H1 (cell line): ENCODE data around the gene ARHGEF26. TPM values are rescaled to one million over a fixed set of nuclear protein-coding genes. Genes with fewer than 3 reads are reported as not detected.

ENCODE experiments used
- CTCF ChIA-PET: fragments of 300-600 bp; sonication (Branson Sonifier 250); formaldehyde crosslinking; loops from one replicate; lab custom pipeline; 2021; ENCODE audit not compliant: partially characterized antibody; lab: Charles Lee
- POLR2A ChIA-PET: fragments of 300-600 bp; sonication (Branson Sonifier 250); formaldehyde crosslinking; loops from one replicate; lab custom pipeline; 2021; ENCODE audit warnings: inconsistent platforms; ENCODE audit not compliant: partially characterized antibody; lab: Charles Lee
- DNase-seq, 2 experiments: peaks; one replicate each; pipeline versions ENCODE4 v3.0.0 to v3.0.0-alpha.2; 2010 to 2022; ENCODE audit warnings: low spot score in 2 of 2, low read depth in 1 of 2, mixed read lengths in 1 of 2
- FAIRE-seq: peaks from 2 replicates; lab custom pipeline; 2011; peaks lifted over from hg19 to GRCh38; lab: Jason Lieb, UNC
- H2AFZ ChIP-seq: 2 replicates; pipeline ENCODE4 v1.8.1; 2012; ENCODE audit warnings: low read length, inconsistent platforms
- H2AK5ac ChIP-seq: 2 replicates; pipeline ENCODE4 v1.6.1; 2013; ENCODE audit warnings: low read depth, low read length
- H2BK120ac ChIP-seq: replicated peaks from 2 replicates; pipeline ENCODE3; 2013; ENCODE audit warnings: low read depth, low read length, inconsistent platforms
- H2BK12ac ChIP-seq: 2 replicates; pipeline ENCODE4 v1.6.1; 2013; ENCODE audit warnings: low read depth, low read length
- H2BK15ac ChIP-seq: 2 replicates; pipeline ENCODE4 v1.6.1; 2013; ENCODE audit warnings: low read length
- H2BK20ac ChIP-seq: 2 replicates; pipeline ENCODE4 v1.6.1; 2013; ENCODE audit warnings: low read length
- H2BK5ac ChIP-seq: 2 replicates; pipeline ENCODE4 v1.6.1; 2013; ENCODE audit warnings: low read depth, low read length
- H3K14ac ChIP-seq: 2 replicates; pipeline ENCODE4 v1.6.1; 2013; ENCODE audit warnings: inconsistent platforms; ENCODE audit not compliant: insufficient read length
- H3K18ac ChIP-seq: 2 replicates; pipeline ENCODE4 v1.6.1; 2013; ENCODE audit warnings: low read length; ENCODE audit errors: extremely low read depth
- H3K23ac ChIP-seq: 2 replicates; pipeline ENCODE4 v1.6.1; 2013; ENCODE audit warnings: inconsistent platforms; ENCODE audit not compliant: insufficient read length
- H3K23me2 ChIP-seq: 2 replicates; pipeline ENCODE4 v1.6.1; 2013; ENCODE audit warnings: low read depth, low read length
- H3K27ac ChIP-seq: 2 replicates; pipeline ENCODE4 v1.6.1; 2011; ENCODE audit warnings: low read depth, low read length, inconsistent platforms
- H3K27me3 ChIP-seq, 4 experiments: replicated peaks in 1 of 4; 1 replicate in 1 of 4; 2 replicates in 3 of 4; pipeline versions ENCODE4 v1.6.1 to v1.8.1; 2011 to 2013; ENCODE audit warnings: low read length in 3 of 4, mild to moderate bottlenecking in 3 of 4, inconsistent platforms in 2 of 4, mixed read lengths in 2 of 4, moderate library complexity in 1 of 4; ENCODE audit not compliant: control insufficient read depth in 3 of 4, insufficient read depth in 3 of 4; ENCODE audit errors: extremely low read depth in 1 of 4
- H3K36me3 ChIP-seq, 4 experiments: 2 replicates each; pipeline versions ENCODE4 v1.6.1 to v1.8.1; 2011 to 2013; ENCODE audit warnings: mild to moderate bottlenecking in 4 of 4, low read length in 3 of 4, moderate library complexity in 2 of 4, control low read depth in 1 of 4, inconsistent platforms in 1 of 4; ENCODE audit not compliant: insufficient read depth in 4 of 4, control insufficient read depth in 2 of 4
- H3K4ac ChIP-seq: replicated peaks from 2 replicates; pipeline ENCODE3; 2013; ENCODE audit warnings: low read length, low read depth, mixed read lengths, inconsistent platforms; ENCODE audit not compliant: insufficient read length
- H3K4me1 ChIP-seq, 4 experiments: replicated peaks in 1 of 4; 1 replicate in 1 of 4; 2 replicates in 3 of 4; pipeline versions ENCODE4 v1.6.1 to v1.8.1; 2011 to 2013; ENCODE audit warnings: low read length in 3 of 4, inconsistent platforms in 2 of 4, mixed read lengths in 1 of 4; ENCODE audit not compliant: insufficient read depth in 4 of 4, control insufficient read depth in 3 of 4
- H3K4me2 ChIP-seq, 2 experiments: 2 replicates each; pipeline versions ENCODE4 v1.6.1 to v1.8.1; 2011 to 2013; ENCODE audit warnings: low read depth in 2 of 2, low read length in 2 of 2, control low read depth in 1 of 2, inconsistent platforms in 1 of 2, mild to moderate bottlenecking in 1 of 2; ENCODE audit not compliant: insufficient read depth in 1 of 2
- H3K4me3 ChIP-seq, 4 experiments: fragments of 200-600, 300-600 bp in 1 of 4; sonication (generic), shearing (Covaris generic), sonication (Bioruptor Twin) in 1 of 4; 2 replicates each; pipeline versions ENCODE4 v1.5.1 to v1.8.1; 2011 to 2016; ENCODE audit warnings: low read length in 4 of 4, low read depth in 3 of 4, control low read depth in 2 of 4, inconsistent platforms in 2 of 4, mild to moderate bottlenecking in 2 of 4, mixed read lengths in 1 of 4, moderate library complexity in 1 of 4; ENCODE audit not compliant: insufficient read depth in 2 of 4; ENCODE audit errors: extremely low read depth in 1 of 4
- H3K56ac ChIP-seq: replicated peaks from 2 replicates; pipeline ENCODE3; 2013; ENCODE audit warnings: low read depth, mild to moderate bottlenecking, mixed read lengths, low read length, inconsistent platforms; ENCODE audit not compliant: insufficient read length
- H3K79me1 ChIP-seq: 2 replicates; pipeline ENCODE4 v1.6.1; 2013; ENCODE audit warnings: low read depth, low read length, control low read depth
- H3K79me2 ChIP-seq, 2 experiments: 2 replicates each; pipeline versions ENCODE4 v1.6.1 to v1.8.1; 2012 to 2013; ENCODE audit warnings: low read length in 2 of 2, mild to moderate bottlenecking in 2 of 2, inconsistent platforms in 1 of 2; ENCODE audit not compliant: insufficient read depth in 2 of 2, control insufficient read depth in 1 of 2
- H3K9ac ChIP-seq, 4 experiments: replicated peaks in 1 of 4; 1 replicate in 1 of 4; 2 replicates in 3 of 4; pipeline versions ENCODE4 v1.6.1 to v1.8.1; 2011 to 2013; ENCODE audit warnings: low read depth in 3 of 4, low read length in 3 of 4, control low read depth in 2 of 4, mild to moderate bottlenecking in 2 of 4, moderate library complexity in 2 of 4, inconsistent platforms in 1 of 4; ENCODE audit errors: extremely low read depth in 1 of 4
- H3K9me3 ChIP-seq, 2 experiments: 2 replicates each; pipeline versions ENCODE4 v1.6.1 to v1.8.1; 2012 to 2013; ENCODE audit warnings: mild to moderate bottlenecking in 2 of 2, moderate library complexity in 2 of 2, control low read depth in 1 of 2, inconsistent platforms in 1 of 2, low read depth in 1 of 2, low read length in 1 of 2, mixed read lengths in 1 of 2; ENCODE audit not compliant: insufficient read depth in 2 of 2
- H4K20me1 ChIP-seq, 2 experiments: replicated peaks in 1 of 2; 2 replicates each; pipeline versions ENCODE3 to v1.8.1; 2011 to 2013; ENCODE audit warnings: inconsistent platforms in 2 of 2, low read length in 2 of 2, mild to moderate bottlenecking in 1 of 2; ENCODE audit not compliant: insufficient read depth in 2 of 2, control insufficient read depth in 1 of 2
- H4K5ac ChIP-seq: 2 replicates; pipeline ENCODE4 v1.6.1; 2013; ENCODE audit warnings: low read length, low read depth, mixed read lengths, inconsistent platforms; ENCODE audit not compliant: insufficient read length
- H4K8ac ChIP-seq: 2 replicates; pipeline ENCODE4 v1.8.0; 2013; ENCODE audit warnings: mild to moderate bottlenecking, moderate library complexity, low read length, inconsistent platforms; ENCODE audit not compliant: insufficient read depth; ENCODE audit errors: extremely low read depth
- H4K91ac ChIP-seq: replicated peaks from 2 replicates; pipeline ENCODE3; 2013; ENCODE audit warnings: low read length, mixed read lengths, inconsistent platforms; ENCODE audit not compliant: insufficient read length
- ASH2L ChIP-seq: fragments of 200-600, 300-600 bp; sonication (generic); IDR thresholded peaks from one replicate; pipeline ENCODE4 v1.7.1; 2017; ENCODE audit warnings: low read length
- BACH1 ChIP-seq: IDR thresholded peaks from 2 replicates; pipeline ENCODE4 v1.6.1; 2012; ENCODE audit warnings: low read length, improper control_type of control experiment
- CEBPB ChIP-seq: IDR thresholded peaks from 2 replicates; pipeline ENCODE4 v1.6.1; 2012; ENCODE audit warnings: low read depth, low read length
- CHD1 ChIP-seq: IDR thresholded peaks from 2 replicates; pipeline ENCODE4 v1.6.1; 2012; ENCODE audit warnings: low read depth, low read length, improper control_type of control experiment
- CTBP2 ChIP-seq: IDR thresholded peaks from 2 replicates; pipeline ENCODE4 v1.7.0; 2011; ENCODE audit warnings: borderline replicate concordance, mild to moderate bottlenecking, moderate library complexity, mixed read lengths, low read length; ENCODE audit not compliant: insufficient read depth, insufficient read length
- HDAC6 ChIP-seq: IDR thresholded peaks from one replicate; pipeline ENCODE4 v1.7.1; 2012; ENCODE audit warnings: low read depth, mild to moderate bottlenecking, inconsistent platforms, low read length, moderate library complexity
- JUN ChIP-seq: IDR thresholded peaks from 2 replicates; pipeline ENCODE4 v1.6.1; 2011; ENCODE audit warnings: low read depth, mild to moderate bottlenecking, improper control_type of control experiment, low read length
- NANOG ChIP-seq: IDR thresholded peaks from 2 replicates; pipeline ENCODE4 v1.6.1; 2011; ENCODE audit warnings: low read length, low read depth, mild to moderate bottlenecking, inconsistent platforms; ENCODE audit not compliant: insufficient read depth, poor library complexity, severe bottlenecking
- NRF1 ChIP-seq: IDR thresholded peaks from 2 replicates; pipeline ENCODE4 v1.6.1; 2011; ENCODE audit warnings: mild to moderate bottlenecking, low read depth, low read length, improper control_type of control experiment
- RBBP5 ChIP-seq: IDR thresholded peaks from 2 replicates; pipeline ENCODE4 v1.7.1; 2012; ENCODE audit warnings: low read depth, mild to moderate bottlenecking, inconsistent platforms, low read length, moderate library complexity, borderline replicate concordance
- RFX5 ChIP-seq: IDR thresholded peaks from 2 replicates; pipeline ENCODE4 v1.6.1; 2011; ENCODE audit warnings: low read depth, low read length, improper control_type of control experiment, borderline replicate concordance
- RXRA ChIP-seq: IDR thresholded peaks from 2 replicates; pipeline ENCODE4 v1.6.1; 2011; ENCODE audit warnings: low read depth, mild to moderate bottlenecking, low read length, moderate library complexity; ENCODE audit not compliant: insufficient read depth
- SIN3A ChIP-seq, 2 experiments: IDR thresholded peaks in 1 of 2; conservative IDR thresholded peaks in 1 of 2; 2 replicates each; pipeline ENCODE4 v1.6.1; 2011 to 2012; ENCODE audit warnings: low read length in 2 of 2, improper control_type of control experiment in 1 of 2, low read depth in 1 of 2, mild to moderate bottlenecking in 1 of 2
- SRF ChIP-seq: IDR thresholded peaks from 2 replicates; pipeline ENCODE4 v1.6.1; 2011; ENCODE audit warnings: mild to moderate bottlenecking, low read depth, low read length, moderate library complexity
- TAF1 ChIP-seq: IDR thresholded peaks from 2 replicates; pipeline ENCODE4 v1.6.1; 2011; ENCODE audit warnings: mild to moderate bottlenecking, low read depth, low read length
- WGBS, 2 experiments: shearing (Covaris generic) in 1 of 2; methylation state at CpG; one replicate each; pipeline versions ENCODE4 v1.1.6 to v1.1.7; 2013 to 2015; ENCODE audit warnings: low lambda C conversion rate in 2 of 2, mixed read lengths in 2 of 2, inconsistent platforms in 1 of 2, low coverage in 1 of 2, missing lambda C conversion rate in 1 of 2; ENCODE audit not compliant: insufficient replicate concordance in 2 of 2, insufficient coverage in 1 of 2, insufficient read length in 1 of 2; ENCODE audit errors: extremely low coverage in 1 of 2, missing lambda C conversion rate in 1 of 2; 5-methylcytosine and 5-hydroxymethylcytosine counted together
- polyA plus RNA-seq, 7 experiments: library from polyadenylated mRNA; depleted of rRNA in 3 of 7; stranded (reverse) in 5 of 7; unstranded in 2 of 7; fragments of >200 nt in 5 of 7; fragments of 200-250 nt in 2 of 7; gene quantifications; 1 replicate in 5 of 7; 2 replicates in 1 of 7; 4 replicates in 1 of 7; pipeline versions ENCODE4 v1.2.1 to v1.2.3, GENCODE V29; 2011 to 2013; ENCODE audit warnings: missing spikeins in 2 of 7, mixed read lengths in 2 of 7
- total RNA-seq: library from RNA; stranded (reverse); fragmentation: NEBNext Ultra II Directional; extraction: Animal tissue kit (Norgen Biotek cat#: 25700); gene quantifications from 2 replicates; pipeline ENCODE4 v1.2.1, GENCODE V29; 2021

The ARHGEF26 gene
- total and polyA plus RNA-seq, 2 of the 8 experiments (the other 6 are each of a cell fraction or from before 2014, with no cell fraction given), result 3.1 to 15.6 TPM

DNA sequence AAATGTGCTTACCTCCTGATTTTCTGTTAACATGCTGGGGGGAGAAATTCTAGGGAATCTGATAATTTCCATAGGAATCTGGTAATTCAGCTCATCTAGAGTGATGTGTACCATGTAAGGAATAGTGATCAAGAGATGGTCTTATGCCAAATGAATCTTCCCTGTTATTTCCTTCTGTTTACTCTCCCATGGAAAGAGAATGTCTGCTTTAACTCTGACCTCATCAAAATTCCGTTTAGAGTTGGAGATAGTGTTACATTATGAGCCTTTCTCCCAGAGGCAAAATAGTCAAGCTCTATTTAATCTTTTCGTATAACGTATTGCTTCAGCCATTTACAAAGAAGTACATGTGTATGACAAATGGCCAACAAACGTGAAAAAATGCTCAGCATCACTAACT, 76.6 kb downstream of the ARHGEF26 start:
- Histone ChIP-seq H2BK20ac (no peak overlapping the region), H2AFZ (no peak overlapping the region), H4K20me1 (no peaks in the 10 kb centered on the region), H4K8ac (no peak overlapping the region), H2BK12ac (no peak overlapping the region), H3K36me3 (peaks cover 0 to 5% (median 2%) of the 10 kb centered on the region in 4 experiments; a peak in 2 of 8 replicates), H4K5ac (no peak overlapping the region), H3K18ac (no peak overlapping the region), H3K14ac (no peak overlapping the region), H3K79me1 (no peaks in the 10 kb centered on the region), H3K9ac (no peak overlapping the region), H3K9me3 (no peaks in the 10 kb centered on the region), H3K23ac (no peak overlapping the region), H3K27ac (no peak overlapping the region), H2BK15ac (no peak overlapping the region), H3K4me1 (peaks cover 0 to 6% (median 3%) of the 10 kb centered on the region in 4 experiments; a peak in 2 of 7 replicates), H3K27me3 (no peaks in the 10 kb centered on the region), H3K4ac (no peak overlapping the region), H3K4me3 (no peak overlapping the region), H2BK5ac (no peak overlapping the region), H3K4me2 (no peak overlapping the region), H2AK5ac (no peak overlapping the region), H4K91ac (no peak overlapping the region), H3K79me2 (no peaks in the 10 kb centered on the region), H3K56ac (no peak overlapping the region), H3K23me2 (no peaks in the 10 kb centered on the region), H2BK120ac (no peak overlapping the region)
- CTCF ChIA-PET, result no interaction called here
- DNase-seq, result no peak
- POLR2A ChIA-PET, result no interaction called here
- 92% methylated on average over 4 of the region's 4 CpGs; no CpG with 5 or more reads in 1 of the 2 experiments for WGBS, 2 experiments
- FAIRE-seq, result no peak
- TF ChIP-seq SRF, result no peak
- TF ChIP-seq RFX5, result no peak
- TF ChIP-seq CTBP2, result no peak
- no peak for TF ChIP-seq JUN
- TF ChIP-seq NANOG, result no peak
- TF ChIP-seq BACH1, result no peak
- TF ChIP-seq TAF1, result no peak
- TF ChIP-seq HDAC6, result no peak
- TF ChIP-seq CHD1, result no peak
- TF ChIP-seq ASH2L, result no peak
- no peak for TF ChIP-seq SIN3A (conservative IDR thresholded peaks at IDR 0.05 in 1 of 2, IDR thresholded peaks at IDR 0.05 in 1 of 2; ENCODE audit: low read depth in 1 of 2, low read length in 2 of 2)
- TF ChIP-seq RXRA, result no peak
- no peak for TF ChIP-seq RBBP5
- TF ChIP-seq CEBPB, result no peak
- TF ChIP-seq NRF1, result no peak
